Glomerular endothelial cell (primary cell): Measurements from ENCODE around the gene GALNT12. TPM values are rescaled to one million over a fixed set of nuclear protein-coding genes. Genes with fewer than 3 reads are reported as not detected.

Experiments used
- DNase-seq: peaks from one replicate; pipeline ENCODE4 v3.0.0-alpha.2; 2011; ENCODE audit warnings: low read depth, low spot score; ENCODE audit errors: extremely low read depth
- total RNA-seq: library from RNA; depleted of rRNA; stranded (reverse); fragments of >200 nt; gene quantifications from 2 replicates; pipeline ENCODE4 v1.2.3, GENCODE V29; 2015

The GALNT12 gene
- total RNA-seq, 1 donor from 2014 or later, result 0.99 TPM

GRCh38 chr9:98899408-98900056, 92.1 kb downstream of the GALNT12 start:
- DNase-seq, result no peak

Other genes starting within 250 kb of the GALNT12 start
- gene GABBR2, start 98.7 kb upstream of the GALNT12 start, total RNA-seq, result 1.0 and 3.3 TPM in 2 replicates
- 17.3 and 17.6 TPM in 2 replicates for gene ANKS6, start 11.1 kb upstream of the GALNT12 start, total RNA-seq
- 1.5 and 5.8 TPM in 2 replicates for gene COL15A1, start 136.2 kb downstream of the GALNT12 start, total RNA-seq